Testis (tissue), 2 donors: ENCODE data around the gene TMEFF1.

Experiments
- CTCF ChIP-seq, 3 experiments: fragments of 450-650 bp in 2 of 3; fragments of 200-600 bp in 1 of 3; sonication (generic) in 1 of 3; IDR thresholded peaks; one replicate each; pipeline ENCODE4 v1.5.1; 2016 to 2019; ENCODE audit warnings: antibody characterized with exemption in 3 of 3, mild to moderate bottlenecking in 2 of 3, moderate library complexity in 1 of 3
- POLR2A ChIP-seq: fragments of 450-650 bp; IDR thresholded peaks from one replicate; pipeline ENCODE4 v1.6.1; 2017; ENCODE audit warnings: antibody characterized with exemption, mild to moderate bottlenecking, moderate library complexity

GRCh38 chr9:100557053-100557452, 84.1 kb downstream of the TMEFF1 start:
- TF ChIP-seq CTCF (IDR thresholded peaks at IDR 0.05) (no peak), POLR2A (no peak)
